ENCODE measurements around the gene AXDND1. TPM values are rescaled to one million over a fixed set of nuclear protein-coding genes. Genes with fewer than 3 reads are reported as not detected.

AXDND1 gene
- total and polyA plus RNA-seq, 2 experiments from 2014 or later, result not detected

- DNase-seq (ENCODE audit: low spot score), result peak; percentile 78
These were observed 81.7 kb downstream of the AXDND1 start for GRCh38 chr1:179447489-179447888.

GRCh38 chr1:179448437-179449149 is 82.8 kb downstream of the AXDND1 start:
- Histone ChIP-seq H3K4me3 (no peak overlapping the region), H3K27ac (ENCODE audit: low read depth) (no peak overlapping the region), H2AFZ (no peak overlapping the region), H3K27me3 (ENCODE audit: insufficient read depth) (no peaks in the 10 kb centered on the region), H3K9me2 (ENCODE audit: insufficient read depth) (peaks cover 5% of the 10 kb centered on the region; the same call in 1 of the 2 replicates), H4K20me1 (replicated peaks; ENCODE audit: insufficient read depth) (no peaks in the 10 kb centered on the region), H3F3A (replicated peaks; ENCODE audit: low read depth) (no peaks in the 10 kb centered on the region), H3K79me2 (replicated peaks; ENCODE audit: insufficient read depth) (no peaks in the 10 kb centered on the region), H3K36me3 (ENCODE audit: insufficient read depth) (no peaks in the 10 kb centered on the region), H3K4me1 (ENCODE audit: insufficient read depth) (no peaks in the 10 kb centered on the region), H3K4me2 (no peak overlapping the region)
- Mint-ChIP-seq H3K9me3 (peaks cover 11% of the 10 kb centered on the region), H3K4me1 (no peaks in the 10 kb centered on the region), H3K36me3 (ENCODE audit: low read depth) (peaks cover 10% of the 10 kb centered on the region; the same call in 2 of the 3 replicates), H3K27ac (no peak overlapping the region), H3K27me3 (ENCODE audit: insufficient read depth, low read depth, poor library complexity) (no peaks in the 10 kb centered on the region), H3K4me3 (no peak overlapping the region)
- DNase-seq (ENCODE audit: low spot score), result peak; percentile 3
- ATAC-seq, result peak; percentile 38; the same call in 1 of the 3 replicates
- no peak for TF ChIP-seq POLR2AphosphoS5 (IDR thresholded peaks at IDR 0.05; ENCODE audit: low read depth)
- no peak for TF ChIP-seq ZNF462 (CRISPR knock-in tag; IDR thresholded peaks at IDR 0.05)
- TF ChIP-seq CREB1 (CRISPR knock-in tag; IDR thresholded peaks at IDR 0.05; ENCODE audit: low read depth), result no peak
- TF ChIP-seq REST (IDR thresholded peaks at IDR 0.05; ENCODE audit: unreplicated experiment), result no peak

More at GRCh38 chr1:179447489-179447888, 81.7 kb downstream of the AXDND1 start:
- H3K27me3 Mint-ChIP-seq (ENCODE audit: insufficient read depth, low read depth, poor library complexity), result no peaks in the 10 kb centered on the region
- no peak for TF ChIP-seq STAT1 (IDR thresholded peaks at IDR 0.05; ENCODE audit: unreplicated experiment)
- no peak for TF ChIP-seq JUNB (IDR thresholded peaks at IDR 0.05; ENCODE audit: unreplicated experiment)
- TF ChIP-seq CTCF (conservative IDR thresholded peaks at IDR 0.05; ENCODE audit: low read depth in 2 of 2), result peak; percentile 64 to 73
- no peak overlapping the region for H3K4me2 ChIP-seq
- no peaks in the 10 kb centered on the region for H3K4me1 ChIP-seq (ENCODE audit: insufficient read depth)
- no peak overlapping the region for H3K27ac ChIP-seq (ENCODE audit: low read depth)
- peak overlapping the region; percentile 60; the same call in 1 of the 2 replicates for H2AFZ ChIP-seq
- H3K4me3 ChIP-seq, result no peak overlapping the region
- H3K27ac Mint-ChIP-seq, result no peak overlapping the region; the same call in 1 of the 2 replicates
- peak; percentile 76 for ATAC-seq
- no peaks in the 10 kb centered on the region for H3K4me1 Mint-ChIP-seq
- no peaks in the 10 kb centered on the region for H3K36me3 ChIP-seq (ENCODE audit: insufficient read depth)
- H3K9me2 ChIP-seq (ENCODE audit: insufficient read depth), result no peaks in the 10 kb centered on the region
- no peaks in the 10 kb centered on the region for H3K27me3 ChIP-seq (ENCODE audit: insufficient read depth)
- peaks cover 6% of the 10 kb centered on the region; the same call in 2 of the 3 replicates for H3K36me3 Mint-ChIP-seq (ENCODE audit: low read depth)
- peaks cover 11% of the 10 kb centered on the region for H3K9me3 Mint-ChIP-seq
- no peaks in the 10 kb centered on the region for H3F3A ChIP-seq (replicated peaks; ENCODE audit: low read depth)
- no peak overlapping the region for H3K4me3 Mint-ChIP-seq
- no peaks in the 10 kb centered on the region for H4K20me1 ChIP-seq (replicated peaks; ENCODE audit: insufficient read depth)
- H3K79me2 ChIP-seq (replicated peaks; ENCODE audit: insufficient read depth), result no peaks in the 10 kb centered on the region

All from GM23338 (cell line).